Superior temporal gyrus (tissue), 1 donor: Measurements from ENCODE around the gene DDIT3.

ENCODE experiments used
- DNase-seq: peaks from one replicate; pipeline ENCODE4 v3.0.0-alpha.2; 2016; ENCODE audit errors: extremely low spot score

Gene DDIT3

DNA sequence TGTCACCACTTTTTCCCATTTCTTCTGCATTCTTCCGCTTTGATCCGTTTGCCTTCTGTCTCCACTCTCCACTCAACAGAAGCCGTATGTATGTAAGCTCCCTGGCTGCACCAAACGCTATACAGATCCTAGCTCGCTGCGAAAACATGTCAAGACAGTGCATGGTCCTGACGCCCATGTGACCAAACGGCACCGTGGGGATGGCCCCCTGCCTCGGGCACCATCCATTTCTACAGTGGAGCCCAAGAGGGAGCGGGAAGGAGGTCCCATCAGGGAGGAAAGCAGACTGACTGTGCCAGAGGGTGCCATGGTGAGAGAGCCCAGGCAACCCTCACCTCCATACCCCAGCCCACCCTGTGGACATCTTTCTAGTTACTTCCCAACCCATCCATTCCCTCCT lies 52.4 kb downstream of the DDIT3 start:
- DNase-seq = no peak

- no peak for DNase-seq
Observed at GRCh38 chr12:57467212-57467874, 53.0 kb downstream of the DDIT3 start.
